Fibroblast of lung (primary cell): ENCODE results near the gene EPHB2. TPM values are rescaled to one million over a fixed set of nuclear protein-coding genes. Genes with fewer than 3 reads are reported as not detected.

Source experiments
- DNase-seq, 2 donors: peaks; one replicate each; pipeline versions ENCODE4 v3.0.0 to v3.0.0-alpha.2; 2010; ENCODE audit warnings: low read depth in 2 of 2
- H2AFZ ChIP-seq: 2 replicates; pipeline ENCODE4 v1.5.1; 2012; ENCODE audit warnings: low read length, control low read depth, inconsistent platforms
- H3K27ac ChIP-seq: 2 replicates; pipeline ENCODE4 v1.5.1; 2011; ENCODE audit warnings: low read length, control low read depth; ENCODE audit not compliant: insufficient read depth
- H3K27me3 ChIP-seq: 2 replicates; pipeline ENCODE4 v1.5.1; 2011; ENCODE audit warnings: mild to moderate bottlenecking, low read length; ENCODE audit not compliant: control insufficient read depth, insufficient read depth
- H3K36me3 ChIP-seq: 2 replicates; pipeline ENCODE4 v1.5.1; 2011; ENCODE audit warnings: low read length; ENCODE audit not compliant: control insufficient read depth, insufficient read depth
- H3K4me1 ChIP-seq: 2 replicates; pipeline ENCODE4 v1.5.1; 2011; ENCODE audit warnings: low read length; ENCODE audit not compliant: control insufficient read depth, insufficient read depth; ENCODE audit errors: extremely low read depth
- H3K4me2 ChIP-seq: 2 replicates; pipeline ENCODE4 v1.5.1; 2011; ENCODE audit warnings: low read length, control low read depth; ENCODE audit not compliant: insufficient read depth; ENCODE audit errors: extremely low read depth
- H3K4me3 ChIP-seq, 4 experiments: fragments of 200-600 bp in 1 of 4; sonication (generic) in 1 of 4; replicated peaks in 1 of 4; 2 replicates each; pipeline ENCODE4 v1.5.1; 2011 to 2016; ENCODE audit warnings: low read length in 4 of 4, low read depth in 3 of 4, mild to moderate bottlenecking in 3 of 4, control low read depth in 2 of 4, inconsistent platforms in 1 of 4, mixed read lengths in 1 of 4; ENCODE audit not compliant: insufficient read depth in 1 of 4; ENCODE audit errors: control extremely low read depth in 1 of 4
- H3K79me2 ChIP-seq: 2 replicates; pipeline ENCODE4 v1.5.1; 2012; ENCODE audit warnings: mild to moderate bottlenecking, low read length, inconsistent platforms; ENCODE audit not compliant: control insufficient read depth, insufficient read depth
- H3K9ac ChIP-seq: 2 replicates; pipeline ENCODE4 v1.5.1; 2011; ENCODE audit warnings: mild to moderate bottlenecking, low read length, control low read depth; ENCODE audit not compliant: insufficient read depth
- H3K9me3 ChIP-seq: 2 replicates; pipeline ENCODE4 v1.5.1; 2012; ENCODE audit warnings: low read depth, low read length; ENCODE audit not compliant: control insufficient read depth, insufficient read depth
- H4K20me1 ChIP-seq: 2 replicates; pipeline ENCODE4 v1.5.1; 2011; ENCODE audit warnings: low read length; ENCODE audit not compliant: control insufficient read depth, insufficient read depth; ENCODE audit errors: extremely low read depth
- CTCF ChIP-seq, 2 donors: IDR thresholded peaks in 1 of 2; conservative IDR thresholded peaks in 1 of 2; 1 replicate in 1 of 2; 2 replicates in 1 of 2; pipeline ENCODE4 v1.5.1; 2011 to 2012; ENCODE audit warnings: low read length in 2 of 2, control low read depth in 1 of 2, inconsistent platforms in 1 of 2, low read depth in 1 of 2, mild to moderate bottlenecking in 1 of 2
- EZH2 ChIP-seq: IDR thresholded peaks from 2 replicates; pipeline ENCODE4 v1.5.1; 2012; ENCODE audit warnings: low read length, control low read depth, mild to moderate bottlenecking; ENCODE audit errors: missing control alignments
- polyA plus RNA-seq, 2 donors: library from polyadenylated mRNA; depleted of rRNA in 1 of 2; stranded (reverse) in 1 of 2; unstranded in 1 of 2; fragments of >200 nt; gene quantifications; 2 replicates each; pipeline ENCODE4 v1.2.1, GENCODE V29; 2011 to 2012; ENCODE audit warnings: missing spikeins in 1 of 2
- total RNA-seq: library from RNA; depleted of rRNA; stranded (reverse); fragments of >200 nt; gene quantifications from 2 replicates; pipeline ENCODE4 v1.2.1, GENCODE V29; 2014

The EPHB2 gene
- total and polyA plus RNA-seq, 2 donors (not counting 1 experiment from before 2014, with no cell fraction given): 4.1 to 11.2 TPM

- Histone ChIP-seq H3K27me3 (no peaks in the 10 kb centered on the region), H3K79me2 (no peaks in the 10 kb centered on the region), H3K4me2 (no peak overlapping the region), H3K9ac (no peak overlapping the region), H3K36me3 (no peaks in the 10 kb centered on the region), H4K20me1 (no peaks in the 10 kb centered on the region), H3K9me3 (no peaks in the 10 kb centered on the region), H2AFZ (no peak overlapping the region), H3K27ac (no peak overlapping the region), H3K4me1 (no peaks in the 10 kb centered on the region), H3K4me3 (no peak overlapping the region)
- no peak for DNase-seq
- TF ChIP-seq EZH2 (no peak), CTCF (conservative IDR thresholded peaks at IDR 0.05 in 1 of 2, IDR thresholded peaks at IDR 0.05 in 1 of 2; ENCODE audit: low read depth in 1 of 2, low read length in 2 of 2) (no peak)
Observed at GRCh38 chr1:22852144-22852655, 141.6 kb downstream of the EPHB2 start.

- TF ChIP-seq CTCF (conservative IDR thresholded peaks at IDR 0.05 in 1 of 2, IDR thresholded peaks at IDR 0.05 in 1 of 2; ENCODE audit: low read depth in 1 of 2, low read length in 2 of 2) (no peak), EZH2 (no peak)
- no peak for DNase-seq
Observed at GRCh38 chr1:22853651-22854185, 143.1 kb downstream of the EPHB2 start.

GRCh38 chr1:22854688-22855565, 144.3 kb downstream of the EPHB2 start:
- Histone ChIP-seq H3K36me3 (no peaks in the 10 kb centered on the region), H3K27me3 (no peaks in the 10 kb centered on the region), H3K79me2 (no peaks in the 10 kb centered on the region), H3K27ac (no peak overlapping the region), H3K9ac (no peak overlapping the region), H4K20me1 (no peaks in the 10 kb centered on the region), H3K9me3 (no peaks in the 10 kb centered on the region), H3K4me1 (no peaks in the 10 kb centered on the region), H3K4me2 (no peak overlapping the region), H2AFZ (no peak overlapping the region), H3K4me3 (no peak overlapping the region)
- no peak for DNase-seq
- TF ChIP-seq EZH2: no peak
- TF ChIP-seq CTCF (conservative IDR thresholded peaks at IDR 0.05 in 1 of 2, IDR thresholded peaks at IDR 0.05 in 1 of 2; ENCODE audit: low read depth in 1 of 2, low read length in 2 of 2): no peak

More at GRCh38 chr1:22853651-22854185, 143.1 kb downstream of the EPHB2 start:
- Histone ChIP-seq H2AFZ (no peak overlapping the region), H3K36me3 (no peaks in the 10 kb centered on the region), H3K9ac (no peak overlapping the region), H3K4me1 (no peaks in the 10 kb centered on the region), H3K9me3 (no peaks in the 10 kb centered on the region), H3K4me3 (no peak overlapping the region), H3K4me2 (no peak overlapping the region), H3K27me3 (no peaks in the 10 kb centered on the region), H3K79me2 (no peaks in the 10 kb centered on the region), H3K27ac (no peak overlapping the region), H4K20me1 (no peaks in the 10 kb centered on the region)
